ENCODE data around the gene CTNNB1. TPM values are rescaled to one million over a fixed set of nuclear protein-coding genes. Genes with fewer than 3 reads are reported as not detected.

CTNNB1 gene
- total RNA-seq, 2 experiments from 2014 or later, result 157 to 201 TPM

- POLR2A ChIA-PET, result no interaction called here
- CTCF ChIA-PET (ENCODE audit: unreplicated experiment), result no interaction called here
- intact Hi-C loops (cut with micrococcal nuclease; ENCODE audit: unreplicated experiment), result no loop called here
- TF ChIP-seq EZH2phosphoT487 (IDR thresholded peaks at IDR 0.05; ENCODE audit: borderline replicate concordance, low read depth, low read length) (no peak), CTCF (conservative IDR thresholded peaks at IDR 0.05; ENCODE audit: low read length) (no peak)
- H3K36me3 ChIP-seq (ENCODE audit: insufficient read depth, low read length), result no peaks in the 10 kb centered on the region
- no peaks in the 10 kb centered on the region for H3K9me3 ChIP-seq (ENCODE audit: low read length)
- no peak overlapping the region for H3K27ac ChIP-seq (ENCODE audit: low read depth, low read length, poor library complexity, severe bottlenecking)
- DNase-seq (ENCODE audit: low spot score), result no peak
- no peak overlapping the region for H3K4me2 ChIP-seq (ENCODE audit: low read length)
- no peak overlapping the region for H2AFZ ChIP-seq (ENCODE audit: low read length)
- H3K4me1 ChIP-seq (ENCODE audit: insufficient read depth, low read length, poor library complexity, severe bottlenecking), result no peaks in the 10 kb centered on the region
- no peaks in the 10 kb centered on the region for H3K79me2 ChIP-seq (ENCODE audit: insufficient read depth, low read depth, low read length)
- no peaks in the 10 kb centered on the region for H3K9me2 ChIP-seq (ENCODE audit: insufficient read depth, low read length)
- no peak overlapping the region for H3K4me3 ChIP-seq (ENCODE audit: low read depth, low read length, poor library complexity, severe bottlenecking)
- BruUV-seq (replicated peaks), result no TSS peak
- H4K20me1 ChIP-seq (ENCODE audit: insufficient read depth, low read length), result no peaks in the 10 kb centered on the region
Measured at GRCh38 chr3:41260063-41260450, 60.8 kb downstream of the CTNNB1 start.

DNA sequence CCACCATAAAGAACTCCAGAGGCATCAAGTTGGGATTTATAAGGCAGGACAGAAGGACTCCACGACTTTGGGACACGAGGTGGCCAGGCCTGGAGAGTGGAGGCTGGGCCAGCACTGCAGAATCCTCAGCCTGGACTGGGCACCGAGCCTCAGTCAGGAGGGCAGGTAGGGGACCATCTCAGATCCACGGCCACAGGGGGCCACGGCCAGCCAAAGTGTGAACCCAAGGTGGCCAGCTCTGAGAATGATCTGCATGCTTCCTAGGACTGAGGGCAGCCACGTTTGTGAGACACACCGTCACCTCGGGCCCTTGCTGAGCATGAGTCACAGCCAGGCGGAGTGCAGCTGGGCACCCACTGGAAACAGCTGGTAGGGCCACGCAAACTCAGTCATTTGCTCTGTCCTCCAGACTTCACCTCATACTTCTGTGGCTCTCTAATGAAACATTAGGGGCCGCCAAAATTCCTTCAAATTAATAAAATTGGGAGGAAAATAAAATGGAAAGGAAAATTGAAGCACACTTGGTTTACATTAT lies 65.8 kb downstream of the CTNNB1 start:
- Histone ChIP-seq H3K36me3 (ENCODE audit: insufficient read depth, low read length) (no peaks in the 10 kb centered on the region), H3K4me1 (ENCODE audit: insufficient read depth, low read length, poor library complexity, severe bottlenecking) (no peaks in the 10 kb centered on the region), H3K79me2 (ENCODE audit: insufficient read depth, low read depth, low read length) (no peaks in the 10 kb centered on the region), H2AFZ (ENCODE audit: low read length) (no peak overlapping the region), H3K9me2 (ENCODE audit: insufficient read depth, low read length) (no peaks in the 10 kb centered on the region), H4K20me1 (ENCODE audit: insufficient read depth, low read length) (no peaks in the 10 kb centered on the region), H3K4me3 (ENCODE audit: low read depth, low read length, poor library complexity, severe bottlenecking) (no peak overlapping the region), H3K27ac (ENCODE audit: low read depth, low read length, poor library complexity, severe bottlenecking) (no peak overlapping the region), H3K4me2 (ENCODE audit: low read length) (no peak overlapping the region), H3K9me3 (ENCODE audit: low read length) (no peaks in the 10 kb centered on the region)
- intact Hi-C loops (cut with micrococcal nuclease; ENCODE audit: unreplicated experiment), result no loop called here
- DNase-seq (ENCODE audit: low spot score), result no peak
- BruUV-seq (replicated peaks), result no TSS peak
- ChIA-PET POLR2A (interaction anchor here (0.9 kb wide), 1 partner anchor 66 kb away, joined by 4 read pairs; the partner anchor contains the start of gene CTNNB1), CTCF (ENCODE audit: unreplicated experiment) (no interaction called here)
- TF ChIP-seq CTCF (conservative IDR thresholded peaks at IDR 0.05; ENCODE audit: low read length) (no peak), EZH2phosphoT487 (IDR thresholded peaks at IDR 0.05; ENCODE audit: borderline replicate concordance, low read depth, low read length) (no peak)

- DNase-seq (ENCODE audit: low spot score), result no peak
- Histone ChIP-seq H3K9me2 (ENCODE audit: insufficient read depth, low read length) (no peaks in the 10 kb centered on the region), H3K4me3 (ENCODE audit: low read depth, low read length, poor library complexity, severe bottlenecking) (no peak overlapping the region), H3K27ac (ENCODE audit: low read depth, low read length, poor library complexity, severe bottlenecking) (no peak overlapping the region), H3K9me3 (ENCODE audit: low read length) (no peaks in the 10 kb centered on the region), H3K4me1 (ENCODE audit: insufficient read depth, low read length, poor library complexity, severe bottlenecking) (no peaks in the 10 kb centered on the region), H3K36me3 (ENCODE audit: insufficient read depth, low read length) (no peaks in the 10 kb centered on the region), H3K4me2 (ENCODE audit: low read length) (no peak overlapping the region), H4K20me1 (ENCODE audit: insufficient read depth, low read length) (no peaks in the 10 kb centered on the region), H3K79me2 (ENCODE audit: insufficient read depth, low read depth, low read length) (no peaks in the 10 kb centered on the region), H2AFZ (ENCODE audit: low read length) (no peak overlapping the region)
- no TSS peak for BruUV-seq (replicated peaks)
- intact Hi-C loops (cut with micrococcal nuclease; ENCODE audit: unreplicated experiment), result no loop called here
- CTCF ChIA-PET (ENCODE audit: unreplicated experiment), result no interaction called here
- no peak for TF ChIP-seq CTCF (conservative IDR thresholded peaks at IDR 0.05; ENCODE audit: low read length)
- TF ChIP-seq EZH2phosphoT487 (IDR thresholded peaks at IDR 0.05; ENCODE audit: borderline replicate concordance, low read depth, low read length), result no peak
- POLR2A ChIA-PET, result no interaction called here
Measured at GRCh38 chr3:41265823-41266273, 66.5 kb downstream of the CTNNB1 start.

Measured in OCI-LY7 (cell line).